HEK293T (cell line): ENCODE results near the gene RBFA.

ENCODE experiments used
- BHLHE40 ChIP-seq: fragments of 450-650 bp; IDR thresholded peaks from 2 replicates; pipeline ENCODE4 v1.6.1; 2016; ENCODE audit warnings: mild to moderate bottlenecking, moderate library complexity, borderline replicate concordance
- ELF4 ChIP-seq: fragments of 450-650 bp; IDR thresholded peaks from 2 replicates; pipeline ENCODE4 v1.6.1; 2017; ENCODE audit warnings: antibody characterized with exemption
- FOXK2 ChIP-seq: fragments of 450-650 bp; IDR thresholded peaks from 2 replicates; pipeline ENCODE4 v1.6.1; 2016; ENCODE audit warnings: mild to moderate bottlenecking
- LEF1 ChIP-seq: fragments of 450-650 bp; IDR thresholded peaks from 2 replicates; pipeline ENCODE4 v1.6.1; 2017; ENCODE audit warnings: mild to moderate bottlenecking, borderline replicate concordance
- SP1 ChIP-seq: fragments of 450-650 bp; IDR thresholded peaks from 2 replicates; pipeline ENCODE4 v1.6.1; 2017
- SUZ12 ChIP-seq: fragments of 450-650 bp; IDR thresholded peaks from 2 replicates; pipeline ENCODE4 v1.6.1; 2016; ENCODE audit warnings: mild to moderate bottlenecking
- ZNF384 ChIP-seq: fragments of 450-650 bp; IDR thresholded peaks from 2 replicates; pipeline ENCODE4 v1.6.1; 2016

GRCh38 chr18:80046431-80046830, 12.2 kb downstream of the RBFA start:
- TF ChIP-seq ELF4 (no peak), SP1 (no peak), BHLHE40 (no peak), ZNF384 (no peak), SUZ12 (no peak), FOXK2 (no peak), LEF1 (no peak)
